PC-9 (cell line): Measurements from ENCODE around the gene PUDP. TPM values are rescaled to one million over a fixed set of nuclear protein-coding genes. Genes with fewer than 3 reads are reported as not detected.
"Not testable (repeated sequence)": the region's sequence is repeated elsewhere in the genome, so short reads cannot be mapped to it uniquely, and the experiment has no call there.

Experiments used
- BruUV-seq: library from RNA; stranded (reverse); fragments of 400-500 nt; replicated peaks from 2 replicates; lab custom pipeline; 2021; lab: Mats Ljungman, UMichigan
- CTCF ChIA-PET: fragments of 300-600 bp; sonication (Branson Sonifier 250); formaldehyde crosslinking; loops from one replicate; lab custom pipeline; 2022; ENCODE audit warnings: antibody characterized with exemption; lab: Charles Lee
- POLR2A ChIA-PET: fragments of 300-600 bp; sonication (Branson Sonifier 250); formaldehyde crosslinking; loops from one replicate; lab custom pipeline; 2022; ENCODE audit warnings: antibody characterized with exemption; ENCODE audit not compliant: unreplicated experiment; lab: Charles Lee
- DNase-seq, 2 experiments: peaks; one replicate each; pipeline versions ENCODE4 v3.0.0 to v3.0.0-alpha.2; 2015 to 2022; ENCODE audit warnings: mixed read lengths in 1 of 2
- H2AFZ ChIP-seq: fragments of 200-600 bp; sonication (generic); 2 replicates; pipeline ENCODE4 v1.8.1; 2017; ENCODE audit warnings: antibody characterized with exemption
- H3F3A ChIP-seq: fragments of 200-600 bp; sonication (generic); 2 replicates; pipeline ENCODE4 v1.8.1; 2017; ENCODE audit warnings: antibody characterized with exemption, mild to moderate bottlenecking, low read depth; ENCODE audit not compliant: insufficient read depth
- H3K27ac ChIP-seq: fragments of 200-600 bp; sonication (generic); 2 replicates; pipeline ENCODE4 v1.6.1; 2016; ENCODE audit warnings: mixed run types
- H3K27me3 ChIP-seq: fragments of 200-600 bp; sonication (generic); 2 replicates; pipeline ENCODE4 v1.6.1; 2016; ENCODE audit warnings: low read depth, mixed run types; ENCODE audit not compliant: insufficient read depth
- H3K36me3 ChIP-seq: fragments of 200-600 bp; sonication (generic); 2 replicates; pipeline ENCODE4 v1.6.1; 2016; ENCODE audit warnings: low read depth, mixed run types
- H3K4me1 ChIP-seq: fragments of 200-600 bp; sonication (generic); replicated peaks from 2 replicates; pipeline ENCODE4 v1.6.1; 2016; ENCODE audit warnings: mixed run types; ENCODE audit not compliant: insufficient read depth
- H3K4me2 ChIP-seq: fragments of 200-600 bp; sonication (generic); 2 replicates; pipeline ENCODE4 v1.6.1; 2017; ENCODE audit warnings: mixed run types
- H3K4me3 ChIP-seq: fragments of 200-600 bp; sonication (generic); 2 replicates; pipeline ENCODE4 v1.6.1; 2016; ENCODE audit warnings: mixed run types
- H3K79me2 ChIP-seq: fragments of 200-600 bp; sonication (generic); 2 replicates; pipeline ENCODE4 v1.6.1; 2017; ENCODE audit warnings: low read depth, mixed run types
- H3K9me2 ChIP-seq: fragments of 200-600 bp; sonication (generic); 2 replicates; pipeline ENCODE4 v1.8.1; 2017; ENCODE audit warnings: mild to moderate bottlenecking; ENCODE audit not compliant: insufficient read depth
- H3K9me3 ChIP-seq: fragments of 200-600 bp; sonication (generic); 2 replicates; pipeline ENCODE4 v1.8.1; 2016; ENCODE audit warnings: low read depth; ENCODE audit not compliant: insufficient read depth
- H4K20me1 ChIP-seq: fragments of 200-600 bp; sonication (generic); 2 replicates; pipeline ENCODE4 v1.8.1; 2017; ENCODE audit not compliant: insufficient read depth
- EZH2 ChIP-seq: fragments of 200-600 bp; sonication (generic); IDR thresholded peaks from 2 replicates; pipeline ENCODE4 v1.8.0; 2017; ENCODE audit warnings: antibody characterized with exemption, low read depth
- intact Hi-C: fragments of 100-400 bp; cut with micrococcal nuclease; formaldehyde crosslinking; loops from one replicate; pipeline ENCODE4 v1.10.0; 2022; ENCODE audit not compliant: unreplicated experiment
- total RNA-seq: library from RNA; stranded (reverse); gene quantifications from 2 replicates; pipeline ENCODE4 v1.2.3, GENCODE V29; 2021
- TF ChIP-seq, protein P1 (sequence below): fragments of 200-600 bp; sonication (generic); conservative IDR thresholded peaks from 2 replicates; pipeline ENCODE4 v1.6.1; 2017; ENCODE audit warnings: mixed run types, antibody characterized with exemption, mild to moderate bottlenecking, moderate library complexity

The PUDP gene
- total RNA-seq, 1 experiment from 2014 or later = 24.9 TPM

GRCh38 chrX:7024850-7025249 is 123.1 kb downstream of the PUDP start:
- no peak for DNase-seq
- POLR2A ChIA-PET = no interaction called here
- intact Hi-C loops = no loop called here
- BruUV-seq = no TSS peak
- no peaks in the 10 kb centered on the region for H3K79me2 ChIP-seq
- no peak overlapping the region for H2AFZ ChIP-seq
- H3K36me3 ChIP-seq = no peaks in the 10 kb centered on the region
- H3F3A ChIP-seq = no peaks in the 10 kb centered on the region
- TF ChIP-seq, protein P1, sequence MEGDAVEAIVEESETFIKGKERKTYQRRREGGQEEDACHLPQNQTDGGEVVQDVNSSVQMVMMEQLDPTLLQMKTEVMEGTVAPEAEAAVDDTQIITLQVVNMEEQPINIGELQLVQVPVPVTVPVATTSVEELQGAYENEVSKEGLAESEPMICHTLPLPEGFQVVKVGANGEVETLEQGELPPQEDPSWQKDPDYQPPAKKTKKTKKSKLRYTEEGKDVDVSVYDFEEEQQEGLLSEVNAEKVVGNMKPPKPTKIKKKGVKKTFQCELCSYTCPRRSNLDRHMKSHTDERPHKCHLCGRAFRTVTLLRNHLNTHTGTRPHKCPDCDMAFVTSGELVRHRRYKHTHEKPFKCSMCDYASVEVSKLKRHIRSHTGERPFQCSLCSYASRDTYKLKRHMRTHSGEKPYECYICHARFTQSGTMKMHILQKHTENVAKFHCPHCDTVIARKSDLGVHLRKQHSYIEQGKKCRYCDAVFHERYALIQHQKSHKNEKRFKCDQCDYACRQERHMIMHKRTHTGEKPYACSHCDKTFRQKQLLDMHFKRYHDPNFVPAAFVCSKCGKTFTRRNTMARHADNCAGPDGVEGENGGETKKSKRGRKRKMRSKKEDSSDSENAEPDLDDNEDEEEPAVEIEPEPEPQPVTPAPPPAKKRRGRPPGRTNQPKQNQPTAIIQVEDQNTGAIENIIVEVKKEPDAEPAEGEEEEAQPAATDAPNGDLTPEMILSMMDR = no peak
- no peaks in the 10 kb centered on the region for H3K4me1 ChIP-seq
- no peaks in the 10 kb centered on the region for H3K27me3 ChIP-seq
- H3K4me3 ChIP-seq = no peak overlapping the region
- no peaks in the 10 kb centered on the region for H4K20me1 ChIP-seq
- no peaks in the 10 kb centered on the region for H3K9me2 ChIP-seq
- CTCF ChIA-PET = no interaction called here
- no peaks in the 10 kb centered on the region for H3K9me3 ChIP-seq
- H3K27ac ChIP-seq = no peak overlapping the region
- H3K4me2 ChIP-seq = no peak overlapping the region

DNA sequence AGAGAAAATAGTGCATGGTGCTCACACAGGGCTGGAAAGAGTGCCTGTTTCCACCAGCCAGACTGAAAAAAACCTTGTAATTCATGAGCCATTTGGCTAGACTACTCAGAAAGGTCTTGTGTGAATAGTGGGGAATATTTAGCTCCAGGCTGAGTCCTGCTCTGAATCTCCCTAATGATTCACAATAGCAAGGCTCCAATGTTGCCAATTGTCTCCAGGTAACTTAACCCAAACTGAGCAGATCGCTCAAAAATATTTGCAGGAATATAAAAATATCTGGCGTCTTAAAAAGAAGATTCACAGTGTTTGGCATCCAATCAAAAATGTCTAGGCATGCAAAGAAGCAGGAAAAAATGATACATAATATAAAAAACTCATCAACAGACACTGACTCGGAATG is 125.0 kb downstream of the PUDP start:
- DNase-seq, CTCF ChIA-PET, H4K20me1 ChIP-seq, H2AFZ ChIP-seq, POLR2A ChIA-PET, BruUV-seq, H3K36me3 ChIP-seq, H3K9me3 ChIP-seq, H3K27me3 ChIP-seq, H3K9me2 ChIP-seq, H3K4me2 ChIP-seq, intact Hi-C loops, H3K79me2 ChIP-seq, H3K4me1 ChIP-seq, H3K27ac ChIP-seq, H3K4me3 ChIP-seq, H3F3A ChIP-seq: not testable (repeated sequence)

- TF ChIP-seq, protein P1 = no peak
- TF ChIP-seq EZH2 = no peak
- Histone ChIP-seq H3K9me2 (no peaks in the 10 kb centered on the region), H3K4me2 (no peak overlapping the region), H3K36me3 (no peaks in the 10 kb centered on the region), H3K27ac (no peak overlapping the region), H3K4me3 (no peak overlapping the region), H3K79me2 (no peaks in the 10 kb centered on the region), H3F3A (no peaks in the 10 kb centered on the region), H3K27me3 (no peaks in the 10 kb centered on the region), H4K20me1 (no peaks in the 10 kb centered on the region), H2AFZ (no peak overlapping the region), H3K9me3 (no peaks in the 10 kb centered on the region), H3K4me1 (no peaks in the 10 kb centered on the region)
- no peak for DNase-seq
- POLR2A ChIA-PET = no interaction called here
- no TSS peak for BruUV-seq
- intact Hi-C loops = no loop called here
- CTCF ChIA-PET = no interaction called here
Measured at GRCh38 chrX:7021991-7022390, 126.0 kb downstream of the PUDP start.

DNA sequence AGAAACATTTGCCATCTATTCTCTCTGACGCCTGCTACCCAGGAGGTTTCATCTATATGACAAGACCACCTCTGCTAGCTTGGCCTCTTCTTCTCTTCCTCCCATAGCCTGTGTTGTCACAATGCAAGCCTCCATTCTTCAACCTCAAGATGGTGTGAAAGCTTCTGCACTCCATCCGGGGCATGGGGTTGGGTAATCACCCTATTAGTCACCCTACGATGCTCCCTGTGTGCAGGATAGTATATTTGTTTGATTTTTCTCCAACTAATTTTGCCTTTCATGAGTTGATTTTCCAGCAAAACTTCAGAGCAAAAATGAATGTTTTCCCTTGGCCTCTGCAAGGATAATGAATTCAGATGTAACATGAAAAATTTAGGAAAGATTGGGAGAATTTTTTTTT is 128.4 kb downstream of the PUDP start:
- intact Hi-C loops = no loop called here
- DNase-seq = no peak
- no peaks in the 10 kb centered on the region for H4K20me1 ChIP-seq
- CTCF ChIA-PET = no interaction called here
- POLR2A ChIA-PET = no interaction called here
- no peaks in the 10 kb centered on the region for H3K9me2 ChIP-seq
- no peak overlapping the region for H3K4me3 ChIP-seq
- H3K9me3 ChIP-seq = no peaks in the 10 kb centered on the region
- H2AFZ ChIP-seq = no peak overlapping the region
- no peak for TF ChIP-seq EZH2
- TF ChIP-seq, protein P1 = no peak
- H3K27ac ChIP-seq = no peak overlapping the region
- H3K27me3 ChIP-seq = no peaks in the 10 kb centered on the region
- no peaks in the 10 kb centered on the region for H3F3A ChIP-seq
- BruUV-seq = no TSS peak
- no peaks in the 10 kb centered on the region for H3K36me3 ChIP-seq
- H3K4me1 ChIP-seq = no peaks in the 10 kb centered on the region
- no peak overlapping the region for H3K4me2 ChIP-seq
- H3K79me2 ChIP-seq = no peaks in the 10 kb centered on the region

- H4K20me1 ChIP-seq, H3K36me3 ChIP-seq, H2AFZ ChIP-seq, POLR2A ChIA-PET, H3K4me3 ChIP-seq, intact Hi-C loops, H3K79me2 ChIP-seq, BruUV-seq, H3K9me3 ChIP-seq, H3K4me1 ChIP-seq, H3F3A ChIP-seq, H3K27me3 ChIP-seq, H3K9me2 ChIP-seq, CTCF ChIA-PET, H3K27ac ChIP-seq, H3K4me2 ChIP-seq: not testable (repeated sequence)
- DNase-seq = peak in 1 of 2 experiments; percentile 0
Measured at GRCh38 chrX:7012262-7012834, 135.6 kb downstream of the PUDP start.
